Type B pancreatic cell (in vitro differentiated cells): ENCODE data around the gene POLK. TPM values are rescaled to one million over a fixed set of nuclear protein-coding genes. Genes with fewer than 3 reads are reported as not detected.

Experiments used
- DNase-seq: peaks from one replicate; pipeline ENCODE4 v3.0.0; 2021; ENCODE audit warnings: mixed read lengths; ENCODE audit not compliant: unreplicated experiment; ENCODE audit errors: extremely low spot score
- H3K27ac Mint-ChIP-seq: 2 replicates; pipeline ENCODE4 v1.8.0; 2021; ENCODE audit warnings: mild to moderate bottlenecking, mixed read lengths
- H3K27me3 Mint-ChIP-seq: 2 replicates; pipeline ENCODE4 v1.8.0; 2021; ENCODE audit warnings: mixed read lengths
- H3K36me3 Mint-ChIP-seq: 2 replicates; pipeline ENCODE4 v1.8.0; 2021; ENCODE audit warnings: mixed read lengths
- H3K4me1 Mint-ChIP-seq: one replicate; pipeline ENCODE4 v1.8.0; 2021; ENCODE audit warnings: mixed read lengths; ENCODE audit not compliant: unreplicated experiment
- H3K4me3 Mint-ChIP-seq: 2 replicates; pipeline ENCODE4 v1.8.0; 2021; ENCODE audit warnings: mild to moderate bottlenecking, mixed read lengths
- H3K9me3 Mint-ChIP-seq: 2 replicates; pipeline ENCODE4 v1.8.0; 2021; ENCODE audit warnings: mixed read lengths
- long read RNA-seq: library from polyadenylated mRNA; unstranded; transcript quantifications from one replicate; pipeline ENCODE4 v2.0.0, GENCODE V29; 2020
- total RNA-seq: library from RNA; stranded (reverse); gene quantifications from 2 replicates; pipeline ENCODE4 v1.2.1, GENCODE V29; 2021; ENCODE audit warnings: low replicate concordance
- TF ChIP-seq, protein P1 (sequence below): fragments of 200-600 bp; sonication (generic); conservative IDR thresholded peaks from 2 replicates; pipeline ENCODE4 v1.5.0; 2021; ENCODE audit warnings: antibody characterized with exemption, mild to moderate bottlenecking

POLK gene
- total RNA-seq: 13.8 and 21.2 TPM in 2 replicates
- long read RNA-seq, full-length matches to known transcripts: 5 of 32 reads
- long read RNA-seq, partial matches to known transcripts: 15 of 32 reads
- long read RNA-seq, other reads (novel, unspliced or antisense): 12 of 32 reads

DNA sequence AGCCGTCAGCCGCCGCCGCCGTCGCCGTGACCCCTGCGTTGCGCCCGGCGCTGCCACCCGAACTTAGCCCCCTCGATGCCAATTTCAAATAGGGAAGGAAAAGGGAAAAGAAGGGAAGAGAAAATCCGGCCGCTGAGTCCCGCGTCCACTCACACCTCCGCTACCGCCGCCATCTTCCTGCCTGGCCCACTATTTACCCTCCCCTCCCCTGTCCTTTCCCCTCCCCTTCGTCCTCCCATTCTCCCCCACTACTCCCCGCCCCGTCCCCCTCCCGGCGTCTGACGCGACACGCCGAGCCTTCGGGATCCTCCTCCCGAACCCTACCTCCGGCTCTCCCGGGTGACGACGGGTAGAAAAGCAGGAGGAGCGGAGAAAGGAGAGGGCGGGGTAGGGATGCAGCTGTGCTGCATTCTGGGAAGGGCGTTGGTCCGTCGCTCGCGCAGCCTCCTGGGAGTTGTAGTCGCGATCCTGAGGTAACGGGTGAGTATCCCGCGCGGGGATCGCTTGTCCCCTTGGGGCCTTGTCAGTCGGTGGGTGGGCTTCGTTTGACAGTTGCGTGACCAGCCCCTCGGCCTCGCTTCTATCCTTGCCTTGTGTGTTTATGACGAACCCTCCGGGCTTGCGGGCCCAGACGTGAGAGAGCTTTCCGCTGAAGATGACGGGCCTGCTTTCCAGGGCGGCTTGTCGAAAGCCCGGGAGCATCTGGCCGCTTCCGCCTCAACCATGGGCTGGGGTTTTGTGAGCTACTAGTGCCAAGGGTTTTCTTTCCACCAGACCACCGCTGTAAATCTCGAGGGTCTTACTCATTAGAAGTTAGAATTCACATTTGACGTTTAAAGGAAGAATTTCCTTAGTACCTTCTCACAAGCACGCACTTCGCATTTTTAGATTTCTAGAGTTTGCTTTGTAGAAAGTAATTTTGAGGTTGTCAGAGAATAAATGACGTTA, at the start of gene POLK, which contains the start of gene CERT1:
Gene POLK, plus strand, starts transcription at position 457 of the 948 bp plus-strand sequence.
Gene CERT1, minus strand, starts transcription at position 195 of the 948 bp plus-strand sequence. CDS start 422 bp downstream, outside the sequence.
- H3K27me3 Mint-ChIP-seq: no peaks in the 10 kb centered on the region
- H3K4me1 Mint-ChIP-seq: peaks cover 33% of the 10 kb centered on the region

DNA sequence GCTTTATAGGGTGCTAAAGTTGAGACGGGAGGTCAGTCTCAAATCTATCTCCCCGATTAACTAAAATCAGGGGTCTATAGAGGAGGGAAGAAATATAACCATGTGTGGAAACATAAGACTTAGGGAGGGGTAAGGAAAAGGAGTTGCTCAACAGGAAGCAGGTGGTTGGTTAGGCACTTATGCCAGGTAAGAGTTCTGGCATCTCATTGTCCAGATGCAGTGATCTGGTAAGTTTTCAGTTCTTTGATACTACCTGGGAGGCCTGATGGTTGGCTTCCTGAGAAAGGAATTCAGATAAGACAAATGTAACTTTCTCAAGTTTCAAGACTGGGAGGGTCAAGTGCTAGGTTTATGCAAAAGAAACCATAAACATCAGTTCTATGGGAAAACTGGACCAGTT, 48.0 kb upstream of the POLK start:
- peaks cover 4% of the 10 kb centered on the region for H3K9me3 Mint-ChIP-seq
- H3K27ac Mint-ChIP-seq: peak overlapping the region; percentile 6
- TF ChIP-seq, protein P1, sequence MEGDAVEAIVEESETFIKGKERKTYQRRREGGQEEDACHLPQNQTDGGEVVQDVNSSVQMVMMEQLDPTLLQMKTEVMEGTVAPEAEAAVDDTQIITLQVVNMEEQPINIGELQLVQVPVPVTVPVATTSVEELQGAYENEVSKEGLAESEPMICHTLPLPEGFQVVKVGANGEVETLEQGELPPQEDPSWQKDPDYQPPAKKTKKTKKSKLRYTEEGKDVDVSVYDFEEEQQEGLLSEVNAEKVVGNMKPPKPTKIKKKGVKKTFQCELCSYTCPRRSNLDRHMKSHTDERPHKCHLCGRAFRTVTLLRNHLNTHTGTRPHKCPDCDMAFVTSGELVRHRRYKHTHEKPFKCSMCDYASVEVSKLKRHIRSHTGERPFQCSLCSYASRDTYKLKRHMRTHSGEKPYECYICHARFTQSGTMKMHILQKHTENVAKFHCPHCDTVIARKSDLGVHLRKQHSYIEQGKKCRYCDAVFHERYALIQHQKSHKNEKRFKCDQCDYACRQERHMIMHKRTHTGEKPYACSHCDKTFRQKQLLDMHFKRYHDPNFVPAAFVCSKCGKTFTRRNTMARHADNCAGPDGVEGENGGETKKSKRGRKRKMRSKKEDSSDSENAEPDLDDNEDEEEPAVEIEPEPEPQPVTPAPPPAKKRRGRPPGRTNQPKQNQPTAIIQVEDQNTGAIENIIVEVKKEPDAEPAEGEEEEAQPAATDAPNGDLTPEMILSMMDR: no peak
- H3K27me3 Mint-ChIP-seq: no peaks in the 10 kb centered on the region
- H3K4me3 Mint-ChIP-seq: no peak overlapping the region
- DNase-seq: no peak
- H3K36me3 Mint-ChIP-seq: peaks cover 17% of the 10 kb centered on the region
- H3K4me1 Mint-ChIP-seq: peaks cover 39% of the 10 kb centered on the region

More for the DNA sequence above, at the start of gene POLK, which contains the start of gene CERT1:
- H3K36me3 Mint-ChIP-seq: peaks cover 8% of the 10 kb centered on the region
- TF ChIP-seq, protein P1: no peak
- H3K4me3 Mint-ChIP-seq: peak within 1 kb of the TSS; percentile 99
- peak; percentile 97 for DNase-seq
- H3K9me3 Mint-ChIP-seq: peaks cover 5% of the 10 kb centered on the region
- H3K27ac Mint-ChIP-seq: peak within 1 kb of the TSS; percentile 97

DNA sequence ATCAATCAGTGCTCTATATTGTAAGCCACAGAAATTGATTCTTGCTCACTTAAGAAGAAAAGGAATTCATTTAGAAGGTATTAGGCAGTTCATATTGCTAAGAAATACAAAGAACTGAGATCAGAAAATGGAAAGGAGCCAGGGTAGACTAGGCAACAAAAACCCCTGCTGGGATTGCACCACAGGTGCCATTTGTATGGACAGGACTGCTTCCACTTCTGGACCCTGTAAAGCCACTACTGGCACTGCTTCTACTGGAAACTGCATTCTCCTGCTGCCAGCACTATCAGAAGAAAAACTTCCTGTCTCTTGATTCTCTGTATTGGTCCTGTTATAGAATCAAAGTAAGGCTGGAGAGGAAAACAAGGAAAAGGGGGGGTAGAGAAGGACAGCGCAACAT, 46.2 kb upstream of the POLK start:
- Mint-ChIP-seq H3K27me3 (no peaks in the 10 kb centered on the region), H3K4me1 (peaks cover 39% of the 10 kb centered on the region), H3K4me3 (no peak overlapping the region), H3K9me3 (peaks cover 7% of the 10 kb centered on the region), H3K27ac (no peak overlapping the region), H3K36me3 (peaks cover 25% of the 10 kb centered on the region)
- TF ChIP-seq, protein P1: no peak
- no peak for DNase-seq

DNA sequence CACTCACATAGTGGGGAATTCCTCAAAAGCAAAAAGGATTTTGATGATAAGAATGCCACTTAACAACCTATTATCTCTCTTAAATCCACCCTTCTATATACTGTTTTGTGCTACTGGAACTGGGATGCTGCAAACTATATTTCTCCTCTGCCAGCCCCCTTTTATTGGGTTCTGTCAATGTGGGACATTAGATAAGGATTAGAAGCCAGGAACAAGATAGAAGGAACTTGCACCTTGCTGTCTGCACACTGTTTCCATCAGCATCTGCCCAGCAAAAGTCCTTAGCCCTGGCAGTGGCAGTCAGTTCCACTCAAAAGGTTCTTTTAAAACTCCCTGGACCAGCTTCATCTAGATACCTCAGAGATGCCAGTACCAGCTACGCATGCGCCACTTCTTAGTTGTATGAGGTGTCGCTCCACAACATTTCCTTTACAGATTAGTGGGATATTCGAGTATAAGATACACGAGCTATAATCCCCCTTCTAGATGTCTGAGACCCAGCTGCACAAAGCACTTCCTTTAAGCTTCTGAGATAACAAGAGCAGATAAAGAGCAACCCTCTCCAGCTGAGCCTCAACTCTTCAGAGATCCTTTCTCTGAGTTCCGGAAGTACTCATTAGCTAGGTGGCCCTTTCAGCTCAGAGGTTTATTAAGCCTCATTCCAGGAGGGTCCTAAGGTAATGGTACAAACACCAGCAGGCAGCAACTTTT, 45.5 kb upstream of the POLK start:
- Mint-ChIP-seq H3K4me3 (no peak overlapping the region), H3K27me3 (no peaks in the 10 kb centered on the region), H3K36me3 (peaks cover 30% of the 10 kb centered on the region), H3K9me3 (peaks cover 7% of the 10 kb centered on the region), H3K27ac (no peak overlapping the region), H3K4me1 (peaks cover 32% of the 10 kb centered on the region)
- DNase-seq: no peak
- TF ChIP-seq, protein P1: no peak

DNA sequence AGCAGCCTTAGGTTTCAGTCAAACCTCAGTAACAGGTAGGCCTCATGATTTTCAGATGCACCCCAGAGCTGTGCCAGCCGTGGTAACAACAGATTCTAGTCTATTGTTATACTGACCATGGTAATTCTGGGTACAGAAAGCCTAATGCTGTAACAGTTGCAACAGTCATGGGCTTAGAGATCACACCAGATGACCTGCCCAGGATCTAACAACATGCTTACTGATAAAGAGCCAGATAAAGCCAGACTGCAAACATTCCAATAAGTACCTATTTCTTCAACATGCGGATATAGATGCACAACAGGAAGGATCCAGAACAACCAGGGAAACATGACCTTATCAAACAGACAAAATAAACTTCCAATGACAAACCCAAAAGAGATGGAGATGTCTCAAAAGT, 43.1 kb upstream of the POLK start:
- no peak for DNase-seq
- Mint-ChIP-seq H3K4me1 (peaks cover 31% of the 10 kb centered on the region), H3K4me3 (no peak overlapping the region), H3K27me3 (no peaks in the 10 kb centered on the region), H3K36me3 (peaks cover 27% of the 10 kb centered on the region), H3K9me3 (peaks cover 3% of the 10 kb centered on the region), H3K27ac (no peak overlapping the region)
- TF ChIP-seq, protein P1: no peak
